Glutamatergic neuron (in vitro differentiated cells): Measurements from ENCODE around the gene ESYT1. TPM values are rescaled to one million over a fixed set of nuclear protein-coding genes. Genes with fewer than 3 reads are reported as not detected.
A peak's percentile ranks its signal among the peaks of the same experiment; 100 is the strongest.

Experiments used
- DNase-seq: peaks from one replicate; pipeline ENCODE4 v3.0.0; 2022
- H3K27ac Mint-ChIP-seq: one replicate; pipeline ENCODE4 v1.8.0; 2020; ENCODE audit warnings: mild to moderate bottlenecking, mixed read lengths, inconsistent platforms; ENCODE audit not compliant: unreplicated experiment
- H3K27me3 Mint-ChIP-seq: one replicate; pipeline ENCODE4 v1.8.0; 2020; ENCODE audit warnings: mild to moderate bottlenecking, moderate library complexity, mixed read lengths, inconsistent platforms; ENCODE audit not compliant: unreplicated experiment
- H3K36me3 Mint-ChIP-seq: one replicate; pipeline ENCODE4 v1.8.0; 2020; ENCODE audit warnings: mild to moderate bottlenecking, mixed read lengths, inconsistent platforms; ENCODE audit not compliant: unreplicated experiment
- H3K4me1 Mint-ChIP-seq: one replicate; pipeline ENCODE4 v1.8.0; 2020; ENCODE audit warnings: mild to moderate bottlenecking, low read depth, mixed read lengths, inconsistent platforms; ENCODE audit not compliant: unreplicated experiment
- H3K4me3 Mint-ChIP-seq: one replicate; pipeline ENCODE4 v1.8.0; 2020; ENCODE audit warnings: mild to moderate bottlenecking, mixed read lengths, inconsistent platforms; ENCODE audit not compliant: unreplicated experiment
- H3K9me3 Mint-ChIP-seq: one replicate; pipeline ENCODE4 v1.8.0; 2020; ENCODE audit warnings: mild to moderate bottlenecking, moderate library complexity, mixed read lengths, inconsistent platforms; ENCODE audit not compliant: unreplicated experiment
- CTCF ChIP-seq: fragments of 200-600 bp; sonication (generic); IDR thresholded peaks from one replicate; pipeline ENCODE4 v1.5.0; 2021; ENCODE audit not compliant: partially characterized antibody, unreplicated experiment
- total RNA-seq: library from RNA; stranded (reverse); fragmentation: NEBNext Ultra II Directional; extraction: Animal tissue kit (Norgen Biotek cat#: 25700); gene quantifications from one replicate; pipeline ENCODE4 v1.2.1, GENCODE V29; 2021; ENCODE audit not compliant: unreplicated experiment

ESYT1 gene
- total RNA-seq, 1 donor from 2014 or later: 144 TPM

DNA sequence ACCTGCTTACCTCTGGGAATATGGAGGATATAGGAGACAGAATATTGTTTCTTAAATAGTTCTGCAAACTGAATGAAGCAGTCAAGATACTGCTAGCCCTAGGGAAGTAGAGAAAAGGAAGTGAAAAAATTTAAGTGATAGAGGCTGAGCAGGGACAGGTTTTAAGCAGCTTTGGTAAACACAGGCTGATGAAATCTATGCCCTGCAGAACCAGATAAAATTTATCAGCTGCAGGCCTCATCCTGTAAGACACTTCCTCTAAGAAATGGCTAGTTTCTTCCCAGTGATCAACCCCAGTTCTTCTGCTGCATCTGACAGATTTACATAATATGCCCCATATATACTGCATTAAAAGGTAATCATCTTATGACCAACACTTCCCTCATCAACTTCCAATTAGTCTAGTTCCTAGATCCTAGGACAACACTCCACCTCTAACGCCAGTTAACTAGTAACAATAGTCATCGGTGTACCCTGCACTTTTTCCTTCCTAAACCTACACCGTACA is 1.3 kb upstream of the ESYT1 start:
- DNase-seq: no peak
- Mint-ChIP-seq H3K4me3 (peak overlapping the region; percentile 58), H3K4me1 (peaks cover 15% of the 10 kb centered on the region), H3K27me3 (peaks cover 13% of the 10 kb centered on the region), H3K9me3 (peaks cover 12% of the 10 kb centered on the region), H3K27ac (peak overlapping the region; percentile 57), H3K36me3 (no peaks in the 10 kb centered on the region)
- TF ChIP-seq CTCF: no peak

GRCh38 chr12:56127485-56127887 is 581 bp upstream of the ESYT1 start:
- no peak for DNase-seq
- Mint-ChIP-seq H3K27ac (peak overlapping the region; percentile 95), H3K27me3 (peaks cover 14% of the 10 kb centered on the region), H3K4me3 (peak overlapping the region; percentile 99), H3K9me3 (peaks cover 12% of the 10 kb centered on the region), H3K36me3 (no peaks in the 10 kb centered on the region), H3K4me1 (peaks cover 15% of the 10 kb centered on the region)
- TF ChIP-seq CTCF: no peak

- Mint-ChIP-seq H3K9me3 (peaks cover 12% of the 10 kb centered on the region), H3K36me3 (no peaks in the 10 kb centered on the region), H3K4me1 (peaks cover 15% of the 10 kb centered on the region), H3K4me3 (peak overlapping the region; percentile 99), H3K27me3 (peaks cover 15% of the 10 kb centered on the region), H3K27ac (peak overlapping the region; percentile 95)
- TF ChIP-seq CTCF: no peak
- peak; percentile 31 for DNase-seq
Measured at GRCh38 chr12:56128670-56129205, 671 bp downstream of the ESYT1 start.

- peaks cover 15% of the 10 kb centered on the region for H3K27me3 Mint-ChIP-seq
- H3K36me3 Mint-ChIP-seq: no peaks in the 10 kb centered on the region
- H3K4me3 Mint-ChIP-seq: peak overlapping the region; percentile 99
- peaks cover 12% of the 10 kb centered on the region for H3K9me3 Mint-ChIP-seq
- TF ChIP-seq CTCF: no peak
- peaks cover 15% of the 10 kb centered on the region for H3K4me1 Mint-ChIP-seq
- peak overlapping the region; percentile 95 for H3K27ac Mint-ChIP-seq
- DNase-seq: peak; percentile 70
Measured at GRCh38 chr12:56129206-56129941, 1.3 kb downstream of the ESYT1 start.

DNA sequence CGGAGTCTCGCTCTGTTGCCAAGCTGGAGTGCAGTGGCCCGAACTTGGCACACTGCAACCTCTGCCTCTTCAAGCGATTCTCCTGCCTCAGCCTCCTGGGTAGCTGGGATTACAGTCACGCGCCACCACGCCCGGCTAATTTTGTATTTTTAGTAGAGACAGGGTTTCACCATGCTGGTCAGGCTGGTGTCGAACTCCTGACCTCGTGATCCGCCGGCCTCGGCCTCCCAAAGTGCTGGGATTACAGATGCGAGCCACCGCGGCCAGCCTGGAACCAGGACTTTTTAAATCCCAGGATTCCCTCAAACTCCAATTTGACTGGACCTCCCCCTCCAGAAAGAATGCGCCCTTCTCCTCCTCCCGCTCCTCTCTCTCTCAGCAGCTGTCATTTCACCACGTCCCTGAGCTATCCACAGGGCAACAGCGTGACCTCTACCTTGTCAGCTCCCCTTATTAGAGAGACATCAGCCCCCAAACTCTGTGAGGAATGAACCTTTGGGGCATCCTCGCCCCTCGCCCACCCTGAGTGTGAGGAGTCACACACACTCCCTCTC is 2.0 kb downstream of the ESYT1 start:
- peaks cover 15% of the 10 kb centered on the region for H3K4me1 Mint-ChIP-seq
- DNase-seq: no peak
- H3K36me3 Mint-ChIP-seq: no peaks in the 10 kb centered on the region
- TF ChIP-seq CTCF: no peak
- peaks cover 15% of the 10 kb centered on the region for H3K27me3 Mint-ChIP-seq
- H3K9me3 Mint-ChIP-seq: peaks cover 12% of the 10 kb centered on the region
- H3K27ac Mint-ChIP-seq: peak overlapping the region; percentile 38
- peak overlapping the region; percentile 99 for H3K4me3 Mint-ChIP-seq
